NCI-H82 treated with DMSO at 0.1 percent for 48 hours (cell line): ENCODE data around the gene SMC1A.
"Not testable (repeated sequence)": the region's sequence is repeated elsewhere in the genome, so short reads cannot be mapped to it uniquely, and the experiment has no call there.

ENCODE experiments used
- DNase-seq: peaks from one replicate; lab custom pipeline; 2025; ENCODE audit not compliant: unreplicated experiment; lab: John Stamatoyannopoulos, UW

Gene SMC1A

GRCh38 chrX:53422861-53423306, 430 bp upstream of the SMC1A start, which contains the start of gene RIBC1:
Gene RIBC1 (plus strand): TSS chrX:53422873. CDS start chrX:53426277, 3,404 bp downstream.
- no peak for DNase-seq

- DNase-seq: no peak
Observed at GRCh38 chrX:53421772-53422085, 725 bp downstream of the SMC1A start.

- DNase-seq: no peak
Observed at GRCh38 chrX:53421125-53421524, 1.3 kb downstream of the SMC1A start.

GRCh38 chrX:53420351-53420750, 2.1 kb downstream of the SMC1A start:
- not testable (repeated sequence) for DNase-seq

- no peak for DNase-seq
Observed at GRCh38 chrX:53412446-53412845, 10.0 kb downstream of the SMC1A start.

- DNase-seq: no peak
Observed at GRCh38 chrX:53403535-53403934, 18.9 kb downstream of the SMC1A start.

- DNase-seq: no peak
Observed at GRCh38 chrX:53398216-53398615, 24.2 kb downstream of the SMC1A start.

- DNase-seq: no peak
Observed at GRCh38 chrX:53395605-53396298, 26.7 kb downstream of the SMC1A start.

- no peak for DNase-seq
Observed at GRCh38 chrX:53383376-53384076, 38.9 kb downstream of the SMC1A start.

GRCh38 chrX:53379747-53380146, 42.7 kb downstream of the SMC1A start:
- no peak for DNase-seq

- DNase-seq: no peak
Observed at GRCh38 chrX:53379008-53379710, 43.3 kb downstream of the SMC1A start.

- DNase-seq: no peak
Observed at GRCh38 chrX:53377464-53377863, 45.0 kb downstream of the SMC1A start.

- no peak for DNase-seq
Observed at GRCh38 chrX:53376888-53377287, 45.6 kb downstream of the SMC1A start.

- no peak for DNase-seq
Observed at GRCh38 chrX:53374923-53375322, 47.5 kb downstream of the SMC1A start.

GRCh38 chrX:53374222-53374820, 48.1 kb downstream of the SMC1A start:
- no peak for DNase-seq

GRCh38 chrX:53373307-53373706, 49.1 kb downstream of the SMC1A start:
- no peak for DNase-seq

GRCh38 chrX:53366454-53366853, 56.0 kb downstream of the SMC1A start:
- not testable (repeated sequence) for DNase-seq

- no peak for DNase-seq
Observed at GRCh38 chrX:53362449-53362848, 60.0 kb downstream of the SMC1A start.

GRCh38 chrX:53357799-53358530, 64.5 kb downstream of the SMC1A start:
- no peak for DNase-seq

- no peak for DNase-seq
Observed at GRCh38 chrX:53356186-53356585, 66.3 kb downstream of the SMC1A start.

- no peak for DNase-seq
Observed at GRCh38 chrX:53354669-53355068, 67.8 kb downstream of the SMC1A start.
